NCI-H748 (cell line): Measurements from ENCODE around the gene TRIOBP.
"Not testable (repeated sequence)": the region's sequence is repeated elsewhere in the genome, so short reads cannot be mapped to it uniquely, and the experiment has no call there.

Experiments used
- DNase-seq: peaks from one replicate; lab custom pipeline; 2025; ENCODE audit not compliant: unreplicated experiment; lab: John Stamatoyannopoulos, UW

The TRIOBP gene

DNA sequence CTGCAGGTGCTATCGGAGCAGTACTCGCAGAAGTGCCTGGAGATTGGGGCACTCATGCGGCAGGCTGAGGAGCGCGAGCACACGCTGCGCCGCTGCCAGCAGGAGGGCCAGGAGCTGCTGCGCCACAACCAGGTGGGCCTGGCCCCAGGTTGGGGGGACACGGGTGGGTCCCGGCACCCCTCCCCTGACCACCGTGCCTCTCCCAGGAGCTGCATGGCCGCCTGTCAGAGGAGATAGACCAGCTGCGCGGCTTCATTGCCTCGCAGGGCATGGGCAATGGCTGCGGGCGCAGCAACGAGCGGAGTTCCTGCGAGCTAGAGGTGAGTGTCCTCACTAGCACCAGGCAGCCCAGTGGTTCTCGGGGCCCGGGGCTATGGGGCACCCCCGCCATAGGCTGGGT lies 72.2 kb downstream of the TRIOBP start:
- DNase-seq = no peak

DNA sequence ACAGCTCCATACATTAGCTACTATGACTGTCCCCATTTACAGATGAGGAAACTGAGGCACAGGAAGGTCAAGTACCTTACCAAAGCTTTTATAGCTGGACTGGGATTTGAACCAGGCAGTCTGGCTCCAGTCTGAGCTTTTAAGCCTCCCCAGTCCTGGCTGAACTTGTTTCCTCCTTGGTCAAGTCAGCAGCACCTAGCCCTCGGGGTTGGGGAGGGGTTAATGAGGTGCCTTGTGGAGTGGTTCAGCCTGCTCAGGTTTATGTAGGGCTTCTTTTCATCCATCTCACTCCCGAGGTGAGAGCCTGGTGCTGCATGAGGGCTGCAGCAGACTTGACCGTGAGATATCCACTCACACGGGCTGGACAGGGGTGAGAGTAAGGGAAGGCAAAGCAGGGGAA lies 74.2 kb downstream of the TRIOBP start:
- no peak for DNase-seq

DNA sequence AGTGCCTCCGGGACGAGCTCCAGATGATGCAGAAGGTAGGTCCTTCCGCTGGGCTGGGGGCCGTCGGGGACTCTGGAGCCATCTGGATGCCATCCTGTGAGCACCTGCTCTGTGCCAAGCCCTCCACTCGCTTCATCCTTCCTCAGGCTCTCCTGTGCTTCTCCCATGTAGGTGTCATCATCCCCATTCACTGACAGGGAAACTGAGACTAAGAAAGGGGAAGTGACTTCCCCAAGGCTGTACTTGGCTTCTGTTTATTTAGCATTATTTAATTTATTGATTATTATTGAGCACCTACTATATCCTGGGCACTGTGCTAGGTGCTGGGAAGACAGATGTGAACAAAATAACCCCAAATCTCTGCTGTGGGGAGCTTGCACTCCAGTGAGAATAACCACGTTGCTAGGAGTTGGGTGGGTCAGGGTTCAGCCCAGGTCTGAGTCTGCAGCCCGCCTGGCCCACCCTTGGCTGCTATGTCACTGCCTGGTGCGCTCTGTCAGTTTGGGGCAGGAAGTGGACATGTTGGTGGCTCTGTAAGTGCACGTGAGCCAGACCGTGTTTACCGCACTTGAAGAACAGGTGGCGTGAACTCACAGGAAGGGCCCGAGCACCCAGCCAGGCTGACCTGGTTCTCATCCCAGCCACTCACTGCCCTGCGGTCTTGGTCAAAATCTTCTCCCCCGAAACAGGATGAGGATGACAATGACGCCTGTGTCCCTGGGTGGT lies 75.0 kb downstream of the TRIOBP start:
- DNase-seq = no peak

DNA sequence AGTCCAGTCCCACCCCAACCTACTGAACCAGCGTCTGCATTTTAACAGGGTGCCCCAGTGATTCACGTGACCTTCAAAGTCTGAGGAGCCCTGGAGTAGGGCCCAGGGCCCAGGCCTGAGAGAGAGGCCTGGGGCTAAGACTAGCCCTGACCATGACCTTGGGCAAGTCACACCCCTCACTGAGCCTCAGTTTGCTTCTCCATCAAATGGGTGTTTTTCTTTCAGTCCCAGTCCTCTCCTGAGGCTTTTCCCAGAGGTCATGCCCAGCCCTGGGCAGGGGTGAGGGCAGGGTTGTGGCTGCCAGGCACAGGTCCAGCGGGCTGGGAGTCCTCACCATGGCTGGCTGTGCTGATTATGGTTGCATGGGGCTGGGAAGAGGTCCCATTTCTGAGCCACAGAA lies 77.9 kb downstream of the TRIOBP start:
- no peak for DNase-seq

DNA sequence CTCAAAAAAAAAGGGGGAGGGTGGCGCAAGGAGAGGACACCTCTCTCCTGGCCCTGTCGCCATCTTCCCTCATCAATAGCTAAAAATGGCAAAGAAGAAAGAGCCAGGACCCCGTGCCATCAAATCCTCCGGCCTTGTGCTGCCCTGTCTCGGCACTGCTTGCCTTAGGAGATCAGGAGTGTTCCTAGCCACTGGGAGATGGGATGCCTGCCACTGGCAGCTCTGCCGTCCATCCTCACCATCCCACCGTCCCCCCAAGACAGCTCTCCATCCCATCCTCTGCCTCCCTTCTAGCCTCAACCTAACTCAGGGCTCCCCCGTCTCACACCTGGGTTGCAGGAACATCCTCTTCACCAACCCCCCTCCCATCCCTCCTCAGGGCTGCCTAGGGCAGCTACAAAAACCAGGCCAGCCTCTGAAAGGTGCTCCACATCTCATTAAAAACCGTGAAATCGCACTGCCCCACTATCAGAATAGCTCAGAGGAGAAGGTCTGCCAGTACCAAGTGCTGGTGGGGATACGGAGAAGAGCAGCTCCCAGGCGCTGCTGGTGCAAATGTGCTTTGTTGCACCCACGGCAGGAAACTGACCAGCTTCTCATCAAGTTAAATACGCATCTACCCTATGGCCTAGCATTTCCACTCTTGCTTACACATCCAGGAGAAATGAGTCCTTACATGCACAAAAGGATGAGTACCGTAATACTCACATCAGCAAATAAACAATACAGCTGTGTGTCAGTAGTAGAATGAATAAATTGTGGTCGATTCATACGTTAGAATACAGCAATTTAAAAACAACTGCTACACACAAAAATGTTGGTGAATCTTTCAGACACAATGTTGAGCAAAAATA lies 79.2 kb downstream of the TRIOBP start:
- DNase-seq = no peak

DNA sequence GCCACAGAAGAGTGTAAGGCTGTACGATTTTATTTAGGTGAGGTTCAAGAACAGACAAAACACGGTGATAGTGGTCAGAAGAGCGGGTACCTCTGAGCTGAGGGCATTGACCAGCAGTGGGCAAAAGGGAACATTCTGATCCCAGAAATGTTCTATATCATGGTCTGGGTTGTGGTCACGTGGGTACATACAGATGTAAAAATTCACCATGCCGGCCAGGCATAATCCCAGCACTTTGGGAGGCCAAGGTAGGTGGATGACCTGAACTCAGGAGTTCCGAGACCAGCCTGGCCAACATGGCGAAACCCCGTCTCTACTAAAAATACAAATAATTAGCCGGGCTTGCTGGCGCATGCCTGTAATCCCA lies 79.8 kb downstream of the TRIOBP start:
- no peak for DNase-seq

DNA sequence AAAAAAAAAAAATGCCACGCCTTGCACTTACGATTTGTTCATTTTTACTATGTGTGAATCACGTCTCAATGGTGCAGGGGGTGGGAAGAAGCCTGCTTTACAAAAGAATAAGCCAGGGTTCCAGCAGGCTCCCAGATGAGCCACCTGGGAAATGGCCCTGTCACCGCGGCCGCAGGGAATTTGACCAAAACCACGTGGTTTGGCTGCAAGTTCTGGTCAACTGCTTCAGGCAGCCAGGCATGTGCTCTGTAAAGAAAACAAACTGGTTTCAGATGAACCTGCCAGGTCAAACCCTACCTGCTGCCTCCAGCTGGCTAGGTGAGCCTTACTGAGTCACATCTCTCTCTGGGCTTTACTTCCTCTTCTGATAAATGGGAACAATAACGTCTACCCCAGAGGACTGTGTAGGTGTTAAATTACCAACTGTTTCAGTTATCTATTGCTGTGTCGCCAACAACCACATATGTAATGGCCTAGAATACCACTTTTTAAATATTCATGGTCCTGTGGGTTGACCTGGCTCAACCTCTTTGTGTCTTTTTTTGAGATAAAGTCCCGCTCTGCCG lies 80.4 kb downstream of the TRIOBP start:
- peak; percentile 9 for DNase-seq

DNA sequence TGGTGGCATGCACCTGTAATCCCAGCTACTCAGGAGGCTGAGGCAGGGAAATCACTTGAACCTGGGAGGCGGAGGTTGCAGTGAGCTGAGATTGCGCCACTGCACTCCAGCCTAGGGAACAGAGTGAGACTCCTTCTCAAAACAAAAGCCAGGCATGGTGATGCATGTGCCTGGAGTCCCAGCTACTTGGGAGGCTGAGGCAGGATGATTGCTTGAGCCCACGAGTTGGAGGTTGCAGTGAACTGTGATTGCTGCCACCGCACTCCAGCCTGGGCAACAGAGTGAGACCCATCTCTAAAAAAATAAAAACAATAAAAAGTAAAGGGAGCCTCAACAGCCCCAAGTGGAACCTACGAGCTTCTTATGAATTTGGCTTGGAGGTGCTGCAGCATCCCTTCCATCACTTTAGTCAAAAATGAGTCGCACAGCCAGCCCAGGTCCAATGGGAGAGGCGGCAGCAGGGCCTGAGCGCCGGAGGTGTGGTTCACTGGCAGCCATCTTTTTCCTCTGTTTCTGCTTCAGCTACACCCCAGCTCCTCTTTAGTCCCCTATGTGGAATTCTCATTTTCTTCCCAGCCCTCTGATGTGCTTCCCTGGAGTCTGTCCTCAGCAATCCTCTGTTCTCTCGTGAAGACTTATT lies 81.6 kb downstream of the TRIOBP start:
- no peak for DNase-seq

DNA sequence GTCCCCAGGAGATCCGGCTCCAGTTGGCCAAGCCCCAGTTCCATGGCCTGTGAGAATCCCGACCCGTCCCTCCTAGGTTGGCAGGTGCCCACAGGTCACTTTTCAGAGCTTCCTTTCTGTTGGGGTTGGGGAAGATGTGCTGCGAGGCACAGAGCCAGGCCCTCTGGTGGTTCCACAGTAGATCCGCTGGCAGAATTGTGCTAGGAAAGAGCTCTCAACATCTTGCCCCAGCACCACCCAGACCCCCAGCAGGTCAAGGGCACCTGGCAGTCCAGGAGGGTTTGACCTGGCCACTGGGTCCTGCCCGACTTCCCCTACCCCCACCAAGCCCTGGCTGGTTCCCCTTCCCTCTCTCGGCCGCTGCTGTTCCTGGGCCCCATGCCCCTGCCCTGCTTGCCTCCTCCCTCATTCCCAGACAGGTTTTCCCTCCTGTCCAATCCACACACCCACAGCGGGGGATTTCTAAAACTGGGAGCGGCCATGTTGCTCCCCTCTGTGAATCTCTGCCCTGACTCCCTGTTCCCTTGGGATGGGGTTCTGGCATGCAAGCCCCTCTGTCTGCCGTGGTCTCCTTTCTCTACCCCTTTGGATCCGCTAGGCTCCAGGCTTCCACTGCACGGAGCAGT lies 84.7 kb downstream of the TRIOBP start:
- no peak for DNase-seq

DNA sequence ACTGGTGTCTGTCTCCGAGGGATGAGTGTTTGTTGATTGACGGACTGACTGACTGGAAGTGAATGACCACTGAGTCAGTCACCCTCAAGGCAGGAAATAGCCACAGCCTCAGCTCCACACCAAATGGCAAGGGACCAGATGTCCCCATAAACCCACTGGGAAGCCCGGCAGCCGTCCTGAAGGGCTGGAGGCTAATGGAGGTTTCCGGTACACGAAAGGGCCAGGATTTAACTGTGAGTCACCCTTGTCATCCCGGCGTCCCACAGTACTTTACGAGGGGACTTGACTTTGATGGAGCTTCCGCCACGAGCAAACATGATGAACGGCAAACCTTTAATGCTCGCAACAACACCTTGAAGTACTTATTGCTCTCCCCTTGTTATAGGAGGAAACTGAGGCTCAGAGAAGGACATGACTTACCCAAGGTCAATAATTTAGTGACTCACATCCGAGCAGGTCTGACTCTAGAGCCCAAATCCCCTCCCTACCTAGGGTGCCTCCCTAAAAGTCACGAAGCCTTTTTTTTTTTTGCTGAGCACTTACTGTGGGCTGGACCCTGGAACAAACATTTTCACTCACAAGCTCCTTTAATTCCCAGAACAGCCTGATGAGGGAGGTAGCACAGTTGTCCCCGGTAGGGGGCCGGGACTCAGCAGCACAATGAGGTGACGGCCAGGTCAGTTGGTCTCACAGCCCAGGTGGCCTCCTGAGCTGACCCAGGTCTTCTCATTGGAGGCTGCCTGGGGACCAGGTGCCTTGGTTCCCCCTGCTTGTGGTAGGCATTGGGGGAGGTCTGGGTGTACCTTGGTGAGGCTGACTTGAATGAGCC lies 85.7 kb downstream of the TRIOBP start:
- no peak for DNase-seq

DNA sequence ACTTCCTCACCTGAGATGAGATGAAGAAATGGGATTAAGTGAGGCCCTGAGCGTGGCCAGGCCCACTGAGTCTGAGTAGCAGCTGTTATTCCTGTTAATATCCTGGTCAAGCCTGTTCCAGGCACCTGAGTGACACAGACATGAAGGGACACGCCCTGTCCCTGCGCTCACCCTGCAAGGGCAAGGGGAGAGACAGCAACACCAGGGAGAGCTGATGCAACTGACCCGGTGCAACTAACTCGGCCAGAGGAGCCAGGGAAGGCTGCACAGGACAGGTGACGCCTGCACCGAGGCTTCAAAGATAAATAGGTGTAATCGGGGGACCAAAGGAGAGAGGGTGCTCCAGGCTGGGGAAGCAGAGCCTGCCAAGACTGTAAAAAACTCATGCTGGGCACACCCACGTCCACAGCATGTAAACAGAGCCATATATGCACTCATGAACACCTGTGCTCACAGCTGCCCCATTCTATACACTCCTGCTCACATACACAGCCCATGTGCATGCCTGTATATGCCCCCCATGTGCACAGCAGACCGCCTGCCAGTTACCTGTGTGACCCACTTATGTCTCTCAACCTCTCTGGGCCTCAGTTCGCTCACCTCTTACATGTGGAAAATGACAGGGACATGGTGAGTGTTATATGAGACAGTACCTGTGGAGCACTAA lies 88.1 kb downstream of the TRIOBP start:
- peak; percentile 73 for DNase-seq

DNA sequence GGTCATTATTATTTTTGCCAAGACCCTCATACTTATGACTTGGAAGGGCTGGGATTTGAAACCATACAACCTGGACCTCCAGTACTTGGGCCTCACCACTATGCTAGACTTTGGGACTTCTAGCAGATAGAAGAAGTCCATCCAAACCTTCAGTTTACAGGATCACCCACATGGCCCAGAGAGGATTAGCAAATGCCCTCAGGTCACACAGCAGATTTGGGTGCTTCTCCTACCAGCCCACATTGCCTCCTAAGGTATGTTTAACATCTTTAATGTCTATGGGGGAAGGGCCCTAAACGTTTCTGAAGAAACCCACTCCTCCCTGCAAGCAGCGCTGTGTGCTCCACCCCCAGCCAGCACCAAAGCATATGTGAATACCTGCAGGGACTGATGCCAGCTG lies 93.4 kb downstream of the TRIOBP start:
- DNase-seq = no peak

DNA sequence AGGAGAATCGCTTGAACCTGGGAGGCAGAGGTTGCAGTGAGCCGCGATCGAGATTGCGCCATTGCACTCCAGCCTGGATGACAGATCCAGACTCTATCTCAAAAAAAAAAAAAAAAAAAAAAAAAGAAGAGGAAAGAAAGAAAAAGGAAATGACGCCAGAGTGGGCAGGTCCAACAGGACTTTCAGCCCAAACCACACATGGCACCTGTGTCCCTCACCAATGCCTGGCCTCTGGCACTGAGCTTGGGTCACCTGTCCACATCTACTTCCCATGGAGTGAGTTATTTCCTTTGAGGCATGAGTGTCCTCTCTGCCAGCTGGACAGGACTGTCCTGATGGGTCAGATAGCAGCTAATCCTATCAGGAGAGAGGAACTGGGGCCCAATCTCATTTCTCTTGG lies 95.6 kb downstream of the TRIOBP start:
- no peak for DNase-seq

DNA sequence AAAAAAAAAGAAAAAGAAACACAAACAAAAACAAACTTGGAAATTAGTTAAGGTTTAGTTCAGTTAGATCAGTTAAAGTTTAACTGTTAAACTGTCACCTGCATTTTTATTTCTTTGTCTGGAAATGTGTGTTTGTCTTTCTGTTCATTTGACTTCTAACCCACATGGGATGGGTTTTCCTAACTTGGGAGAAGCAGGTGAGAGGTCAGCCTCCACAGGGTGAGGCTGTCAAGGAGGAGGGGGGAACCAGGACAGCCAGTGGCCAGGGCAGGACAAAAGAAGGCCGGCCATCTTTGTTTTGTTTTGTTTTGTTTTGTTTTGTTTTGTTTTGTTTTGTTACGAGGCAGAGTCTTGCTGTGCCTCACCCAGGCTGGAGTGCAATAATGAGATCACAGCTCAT lies 97.5 kb downstream of the TRIOBP start:
- no peak for DNase-seq

DNA sequence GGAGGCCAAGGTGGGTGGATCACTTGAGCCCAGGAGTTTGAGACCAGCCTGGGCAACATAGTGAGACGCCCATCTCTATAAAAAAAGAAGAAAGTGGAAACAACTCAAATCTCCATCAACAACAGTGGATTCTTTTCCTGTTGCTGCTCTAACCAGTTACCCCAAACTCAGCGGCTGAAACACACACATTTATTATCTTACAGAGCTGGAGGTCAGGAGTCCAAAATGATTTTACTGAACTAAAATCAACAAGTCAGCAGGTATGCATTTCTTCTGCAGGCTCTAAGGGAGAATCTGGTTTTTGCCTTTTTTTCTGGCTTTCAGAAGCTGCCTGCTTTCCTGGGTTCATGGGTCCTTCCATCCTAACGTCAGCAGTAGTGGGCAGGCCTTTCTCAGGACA lies 99.2 kb downstream of the TRIOBP start:
- no peak for DNase-seq

DNA sequence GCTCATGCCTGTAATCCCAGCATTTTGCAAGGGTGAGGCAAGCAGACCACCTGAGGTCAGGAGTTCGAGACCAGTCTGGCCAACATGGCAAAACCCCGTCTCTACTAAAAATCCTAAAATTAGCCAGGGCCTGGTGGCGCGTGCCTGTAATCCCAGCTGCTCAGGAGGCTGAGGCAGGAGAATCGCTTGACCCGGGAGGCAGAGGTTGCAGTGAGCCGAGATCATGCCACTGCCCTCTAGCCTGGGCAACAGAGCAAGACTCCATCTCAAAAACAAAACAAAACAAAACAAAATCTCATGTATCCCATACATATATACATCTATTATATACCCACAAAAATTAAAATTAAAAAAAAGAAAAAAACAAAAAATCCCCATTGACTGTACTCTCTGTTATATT lies 100.4 kb downstream of the TRIOBP start:
- DNase-seq = not testable (repeated sequence)

DNA sequence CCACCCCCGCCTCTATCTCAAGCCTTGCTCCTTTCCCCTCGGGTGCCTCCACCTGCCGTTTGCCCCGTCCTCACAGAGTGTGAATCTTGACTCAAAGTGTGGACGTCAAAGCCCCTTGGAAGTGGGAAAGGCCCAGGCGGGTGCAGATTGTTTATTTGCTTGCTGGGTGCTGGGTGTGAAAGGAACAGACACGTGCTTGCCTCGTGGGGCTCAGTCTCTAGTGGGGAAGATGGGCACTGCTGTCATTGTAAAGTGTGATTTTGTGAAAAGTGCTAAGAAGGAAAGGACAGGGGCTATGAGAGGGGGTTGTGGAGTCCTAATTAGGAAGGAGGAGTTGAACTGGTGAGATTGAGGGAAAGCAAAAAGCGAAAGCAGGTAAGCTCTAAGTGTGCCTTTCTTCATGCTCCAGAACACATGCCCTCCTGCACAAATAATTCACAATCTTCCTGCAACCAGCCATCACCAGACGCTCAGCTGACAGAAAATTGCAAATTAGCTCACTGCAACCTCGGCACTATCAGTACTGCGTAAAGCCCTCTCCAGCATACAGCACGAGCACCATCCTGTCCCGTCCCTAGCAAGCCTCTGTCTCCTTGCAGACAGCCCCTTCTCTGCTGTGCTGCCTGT lies 101.1 kb downstream of the TRIOBP start:
- no peak for DNase-seq

DNA sequence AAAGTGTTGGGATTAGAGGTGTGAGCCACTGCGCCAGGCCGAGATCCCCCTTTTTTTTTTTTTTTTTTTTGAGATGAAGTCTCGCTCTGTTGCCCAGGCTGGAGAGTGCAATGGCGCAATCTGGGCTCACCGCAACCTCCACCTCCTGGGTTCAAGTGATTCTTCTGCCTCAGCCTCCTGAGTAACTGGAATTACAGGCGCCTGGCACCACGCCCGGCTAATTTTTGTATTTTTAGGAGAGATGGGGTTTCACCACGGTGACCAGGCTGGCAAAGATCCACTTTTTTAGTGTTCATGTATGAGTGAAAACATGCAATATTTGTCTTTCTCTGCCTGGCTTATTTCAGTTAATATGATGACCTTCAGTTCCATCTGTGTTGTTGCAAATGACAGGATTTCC lies 103.1 kb downstream of the TRIOBP start:
- DNase-seq = not testable (repeated sequence)

DNA sequence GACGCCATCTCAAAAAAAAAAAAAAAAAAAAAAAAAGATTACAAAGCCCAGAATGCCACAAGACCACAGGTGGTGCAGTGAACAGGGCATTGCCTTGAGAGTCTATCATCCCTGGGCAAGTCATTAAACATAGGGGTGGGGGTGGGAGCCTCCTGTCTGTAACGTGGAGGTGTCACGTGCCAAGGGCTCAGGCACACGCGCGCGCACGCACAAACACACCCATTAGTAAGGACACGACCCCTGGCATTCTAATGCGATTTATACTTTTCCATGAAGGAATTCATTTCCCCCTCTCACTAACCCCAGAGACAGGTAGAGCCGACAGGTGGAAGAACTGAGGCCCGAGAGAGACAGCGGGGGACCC lies 105.1 kb downstream of the TRIOBP start:
- DNase-seq = peak; percentile 52
